ENCODE measurements around the gene IGFBPL1.

Gene IGFBPL1

GRCh38 chr9:38439916-38440301 is 15.7 kb upstream of the IGFBPL1 start:
- WGBS (ENCODE audit: insufficient coverage), result no CpG with 5 or more reads among the region's 1 CpG
- H3K4me3 ChIP-seq (ENCODE audit: control insufficient read depth in 1 of 7, extremely low read depth in 1 of 7, insufficient read depth in 4 of 7, low read depth in 2 of 7, low read length in 6 of 7), result no peak overlapping the region
- ChIA-PET POLR2A (no interaction called here), CTCF (interaction anchor here (2.0 to 3.5 kb wide), 2 partner anchors 7 to 21 kb away, joined by 5 to 16 read pairs; no protein-coding TSS in a partner anchor)
- DNase-seq, result no peak
- no peaks in the 10 kb centered on the region for H3K27me3 ChIP-seq (replicated peaks in 2 of 5; ENCODE audit: control insufficient read depth in 4 of 5, insufficient read depth in 5 of 5, low read length in 4 of 5)
- H3K9me3 ChIP-seq (ENCODE audit: control extremely low read depth in 1 of 5, control insufficient read depth in 4 of 5, insufficient read depth in 2 of 5, low read depth in 1 of 5, low read length in 4 of 5), result no peaks in the 10 kb centered on the region
- H3K4me1 ChIP-seq (ENCODE audit: control extremely low read depth in 1 of 4, control insufficient read depth in 4 of 4, insufficient read depth in 4 of 4, low read length in 3 of 4), result peaks cover 0 to 24% (median 21%) of the 10 kb centered on the region in 4 experiments
- no peaks in the 10 kb centered on the region for H3K36me3 ChIP-seq (ENCODE audit: control insufficient read depth in 4 of 4, insufficient read depth in 4 of 4, low read length in 3 of 4)
- H3K27ac ChIP-seq (ENCODE audit: insufficient read depth in 1 of 2, low read depth in 1 of 2, low read length in 2 of 2, poor library complexity in 1 of 2, severe bottlenecking in 2 of 2), result no peak overlapping the region

- POLR2A ChIA-PET, result no interaction called here
These were observed 15.1 kb upstream of the IGFBPL1 start for GRCh38 chr9:38439291-38439915.

GRCh38 chr9:38437193-38437823 is 13.1 kb upstream of the IGFBPL1 start:
- DNase-seq, result peak; percentile 22 to 75 (median 66)
- Histone ChIP-seq H3K27me3 (replicated peaks in 2 of 5; ENCODE audit: control insufficient read depth in 4 of 5, insufficient read depth in 5 of 5, low read length in 4 of 5) (no peaks in the 10 kb centered on the region), H3K36me3 (ENCODE audit: control insufficient read depth in 4 of 4, insufficient read depth in 4 of 4, low read length in 3 of 4) (no peaks in the 10 kb centered on the region), H3K27ac (ENCODE audit: insufficient read depth in 1 of 2, low read depth in 1 of 2, low read length in 2 of 2, poor library complexity in 1 of 2, severe bottlenecking in 2 of 2) (no peak overlapping the region), H3K4me1 (ENCODE audit: control extremely low read depth in 1 of 4, control insufficient read depth in 4 of 4, insufficient read depth in 4 of 4, low read length in 3 of 4) (peaks cover 0 to 28% (median 24%) of the 10 kb centered on the region in 4 experiments), H3K9me3 (ENCODE audit: control extremely low read depth in 1 of 5, control insufficient read depth in 4 of 5, insufficient read depth in 2 of 5, low read depth in 1 of 5, low read length in 4 of 5) (no peaks in the 10 kb centered on the region), H3K4me3 (ENCODE audit: control insufficient read depth in 1 of 7, extremely low read depth in 1 of 7, insufficient read depth in 4 of 7, low read depth in 2 of 7, low read length in 6 of 7) (peak overlapping the region in 3 of 7 experiments; percentile 38 to 55 (median 44))
- 68% methylated on average over 11 of the region's 11 CpGs for WGBS (ENCODE audit: insufficient coverage)
- POLR2A ChIA-PET, result no interaction called here
- CTCF ChIA-PET, result no interaction called here

More at GRCh38 chr9:38439291-38439915, 15.1 kb upstream of the IGFBPL1 start:
- Histone ChIP-seq H3K27ac (ENCODE audit: insufficient read depth in 1 of 2, low read depth in 1 of 2, low read length in 2 of 2, poor library complexity in 1 of 2, severe bottlenecking in 2 of 2) (no peak overlapping the region), H3K9me3 (ENCODE audit: control extremely low read depth in 1 of 5, control insufficient read depth in 4 of 5, insufficient read depth in 2 of 5, low read depth in 1 of 5, low read length in 4 of 5) (no peaks in the 10 kb centered on the region), H3K27me3 (replicated peaks in 2 of 5; ENCODE audit: control insufficient read depth in 4 of 5, insufficient read depth in 5 of 5, low read length in 4 of 5) (no peaks in the 10 kb centered on the region), H3K36me3 (ENCODE audit: control insufficient read depth in 4 of 4, insufficient read depth in 4 of 4, low read length in 3 of 4) (no peaks in the 10 kb centered on the region), H3K4me3 (ENCODE audit: control insufficient read depth in 1 of 7, extremely low read depth in 1 of 7, insufficient read depth in 4 of 7, low read depth in 2 of 7, low read length in 6 of 7) (no peak overlapping the region), H3K4me1 (ENCODE audit: control extremely low read depth in 1 of 4, control insufficient read depth in 4 of 4, insufficient read depth in 4 of 4, low read length in 3 of 4) (peaks cover 0 to 24% (median 21%) of the 10 kb centered on the region in 4 experiments)
- CTCF ChIA-PET, result interaction anchor here (3.5 kb wide), 1 partner anchor 7 kb away, joined by 16 read pairs; no protein-coding TSS in a partner anchor
- no peak for DNase-seq
- WGBS (ENCODE audit: insufficient coverage), result 90% methylated on average over 2 of the region's 3 CpGs

DNA sequence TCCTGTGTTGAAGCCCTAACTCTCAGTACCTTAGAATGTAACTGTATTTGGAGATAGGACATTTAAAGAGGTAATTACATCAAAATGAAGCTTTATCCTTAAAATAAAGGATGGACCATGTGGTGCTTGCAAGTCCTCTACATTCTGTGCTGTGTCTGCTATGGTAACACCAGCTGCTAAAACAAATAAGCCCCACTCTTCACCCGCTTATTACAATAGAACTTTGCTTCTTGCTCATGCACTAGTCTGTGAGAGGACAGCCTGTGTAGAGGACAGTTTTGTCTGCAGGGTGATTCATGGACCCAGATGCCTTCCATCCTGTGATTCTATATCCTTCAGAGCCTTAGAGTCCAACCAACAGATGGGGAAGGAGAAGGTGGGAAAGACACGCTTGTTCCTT is 12.5 kb upstream of the IGFBPL1 start:
- H3K4me1 ChIP-seq (ENCODE audit: control extremely low read depth in 1 of 4, control insufficient read depth in 4 of 4, insufficient read depth in 4 of 4, low read length in 3 of 4), result peaks cover 0 to 34% (median 27%) of the 10 kb centered on the region in 4 experiments
- H3K9me3 ChIP-seq (ENCODE audit: control extremely low read depth in 1 of 5, control insufficient read depth in 4 of 5, insufficient read depth in 2 of 5, low read depth in 1 of 5, low read length in 4 of 5), result no peaks in the 10 kb centered on the region
- DNase-seq, result no peak
- CTCF ChIA-PET, result interaction anchor here (0.6 to 7.7 kb wide), 4 partner anchors 17 to 521 kb away, joined by 3 to 83 read pairs (median 3); no protein-coding TSS in a partner anchor
- POLR2A ChIA-PET, result no interaction called here
- H3K27ac ChIP-seq (ENCODE audit: insufficient read depth in 1 of 2, low read depth in 1 of 2, low read length in 2 of 2, poor library complexity in 1 of 2, severe bottlenecking in 2 of 2), result no peak overlapping the region
- WGBS (ENCODE audit: insufficient coverage), result 100% methylated on average over 2 of the region's 2 CpGs
- H3K27me3 ChIP-seq (replicated peaks in 2 of 5; ENCODE audit: control insufficient read depth in 4 of 5, insufficient read depth in 5 of 5, low read length in 4 of 5), result no peaks in the 10 kb centered on the region
- no peaks in the 10 kb centered on the region for H3K36me3 ChIP-seq (ENCODE audit: control insufficient read depth in 4 of 4, insufficient read depth in 4 of 4, low read length in 3 of 4)
- no peak overlapping the region for H3K4me3 ChIP-seq (ENCODE audit: control insufficient read depth in 1 of 7, extremely low read depth in 1 of 7, insufficient read depth in 4 of 7, low read depth in 2 of 7, low read length in 6 of 7)

DNA sequence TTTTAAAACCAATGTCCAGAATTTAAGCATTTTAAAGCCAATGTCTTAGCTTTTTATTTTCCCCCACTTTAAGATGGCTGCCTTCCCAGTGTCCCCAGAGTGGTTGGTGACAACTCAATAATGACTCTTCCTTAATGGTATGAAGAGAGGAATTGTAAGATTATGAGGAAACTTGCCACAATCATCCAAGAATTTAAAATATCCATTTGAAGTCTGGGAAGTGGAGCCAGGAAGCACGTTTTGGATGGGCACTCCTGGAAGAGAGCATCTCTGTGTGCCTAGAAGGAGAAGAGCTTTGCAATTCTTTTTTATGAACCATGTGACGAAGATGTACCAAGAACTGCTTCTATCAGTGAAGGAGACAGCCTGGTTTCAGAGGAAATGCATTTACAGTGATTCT is 11.3 kb upstream of the IGFBPL1 start:
- WGBS (ENCODE audit: insufficient coverage), result 94% methylated on average over 2 of the region's 2 CpGs
- peaks cover 8 to 40% (median 33%) of the 10 kb centered on the region in 4 experiments for H3K4me1 ChIP-seq (ENCODE audit: control extremely low read depth in 1 of 4, control insufficient read depth in 4 of 4, insufficient read depth in 4 of 4, low read length in 3 of 4)
- no peaks in the 10 kb centered on the region for H3K27me3 ChIP-seq (replicated peaks in 2 of 5; ENCODE audit: control insufficient read depth in 4 of 5, insufficient read depth in 5 of 5, low read length in 4 of 5)
- H3K36me3 ChIP-seq (ENCODE audit: control insufficient read depth in 4 of 4, insufficient read depth in 4 of 4, low read length in 3 of 4), result no peaks in the 10 kb centered on the region
- no peak overlapping the region for H3K4me3 ChIP-seq (ENCODE audit: control insufficient read depth in 1 of 7, extremely low read depth in 1 of 7, insufficient read depth in 4 of 7, low read depth in 2 of 7, low read length in 6 of 7)
- no peak for DNase-seq
- no peak overlapping the region for H3K27ac ChIP-seq (ENCODE audit: insufficient read depth in 1 of 2, low read depth in 1 of 2, low read length in 2 of 2, poor library complexity in 1 of 2, severe bottlenecking in 2 of 2)
- ChIA-PET POLR2A (no interaction called here), CTCF (interaction anchor here (0.7 to 7.7 kb wide), 3 partner anchors 17 to 25 kb away, joined by 3 to 83 read pairs (median 3); no protein-coding TSS in a partner anchor)
- H3K9me3 ChIP-seq (ENCODE audit: control extremely low read depth in 1 of 5, control insufficient read depth in 4 of 5, insufficient read depth in 2 of 5, low read depth in 1 of 5, low read length in 4 of 5), result no peaks in the 10 kb centered on the region

GRCh38 chr9:38434853-38435252 is 10.6 kb upstream of the IGFBPL1 start:
- peaks cover 8 to 37% (median 28%) of the 10 kb centered on the region in 4 experiments for H3K4me1 ChIP-seq (ENCODE audit: control extremely low read depth in 1 of 4, control insufficient read depth in 4 of 4, insufficient read depth in 4 of 4, low read length in 3 of 4)
- H3K4me3 ChIP-seq (ENCODE audit: control insufficient read depth in 1 of 7, extremely low read depth in 1 of 7, insufficient read depth in 4 of 7, low read depth in 2 of 7, low read length in 6 of 7), result no peak overlapping the region
- H3K9me3 ChIP-seq (ENCODE audit: control extremely low read depth in 1 of 5, control insufficient read depth in 4 of 5, insufficient read depth in 2 of 5, low read depth in 1 of 5, low read length in 4 of 5), result no peaks in the 10 kb centered on the region
- DNase-seq, result no peak
- CTCF ChIA-PET, result interaction anchor here (0.7 to 7.7 kb wide), 3 partner anchors 17 to 24 kb away, joined by 3 to 83 read pairs (median 10); no protein-coding TSS in a partner anchor
- no peak overlapping the region for H3K27ac ChIP-seq (ENCODE audit: insufficient read depth in 1 of 2, low read depth in 1 of 2, low read length in 2 of 2, poor library complexity in 1 of 2, severe bottlenecking in 2 of 2)
- POLR2A ChIA-PET, result no interaction called here
- no peaks in the 10 kb centered on the region for H3K27me3 ChIP-seq (replicated peaks in 2 of 5; ENCODE audit: control insufficient read depth in 4 of 5, insufficient read depth in 5 of 5, low read length in 4 of 5)
- no peaks in the 10 kb centered on the region for H3K36me3 ChIP-seq (ENCODE audit: control insufficient read depth in 4 of 4, insufficient read depth in 4 of 4, low read length in 3 of 4)
- 100% methylated on average over 2 of the region's 3 CpGs for WGBS (ENCODE audit: insufficient coverage)

GRCh38 chr9:38434365-38434764 is 10.1 kb upstream of the IGFBPL1 start:
- Histone ChIP-seq H3K27me3 (replicated peaks in 2 of 5; ENCODE audit: control insufficient read depth in 4 of 5, insufficient read depth in 5 of 5, low read length in 4 of 5) (no peaks in the 10 kb centered on the region), H3K4me3 (ENCODE audit: control insufficient read depth in 1 of 7, extremely low read depth in 1 of 7, insufficient read depth in 4 of 7, low read depth in 2 of 7, low read length in 6 of 7) (no peak overlapping the region), H3K4me1 (ENCODE audit: control extremely low read depth in 1 of 4, control insufficient read depth in 4 of 4, insufficient read depth in 4 of 4, low read length in 3 of 4) (peaks cover 8 to 37% (median 28%) of the 10 kb centered on the region in 4 experiments), H3K9me3 (ENCODE audit: control extremely low read depth in 1 of 5, control insufficient read depth in 4 of 5, insufficient read depth in 2 of 5, low read depth in 1 of 5, low read length in 4 of 5) (no peaks in the 10 kb centered on the region), H3K36me3 (ENCODE audit: control insufficient read depth in 4 of 4, insufficient read depth in 4 of 4, low read length in 3 of 4) (no peaks in the 10 kb centered on the region), H3K27ac (ENCODE audit: insufficient read depth in 1 of 2, low read depth in 1 of 2, low read length in 2 of 2, poor library complexity in 1 of 2, severe bottlenecking in 2 of 2) (no peak overlapping the region)
- 90% methylated on average over 3 of the region's 3 CpGs for WGBS (ENCODE audit: insufficient coverage)
- ChIA-PET POLR2A (no interaction called here), CTCF (interaction anchor here (1.2 to 7.7 kb wide), 4 partner anchors 16 to 76 kb away, joined by 3 to 83 read pairs (median 8); no protein-coding TSS in a partner anchor)
- no peak for DNase-seq

Measured in common myeloid progenitor, CD34-positive (primary cell).